GM23248 (cell line): ENCODE measurements around the gene NDUFV3. TPM values are rescaled to one million over a fixed set of nuclear protein-coding genes. Genes with fewer than 3 reads are reported as not detected.

Source experiments
- DNase-seq: peaks from one replicate; pipeline ENCODE4 v3.0.0-alpha.2; 2015
- H2AFZ ChIP-seq: fragments of 200-600 bp; sonication (generic); 2 replicates; pipeline ENCODE4 v1.6.1; 2016; ENCODE audit warnings: antibody characterized with exemption
- H3F3A ChIP-seq: fragments of 200-600 bp; sonication (generic); 2 replicates; pipeline ENCODE4 v1.6.1; 2016; ENCODE audit warnings: mild to moderate bottlenecking, antibody characterized with exemption, mixed run types; ENCODE audit not compliant: insufficient read depth
- H3K27ac ChIP-seq: fragments of 200-600 bp; sonication (generic); 2 replicates; pipeline ENCODE4 v1.5.1; 2016; ENCODE audit warnings: mild to moderate bottlenecking
- H3K27me3 ChIP-seq: fragments of 200-600 bp; sonication (generic); replicated peaks from 2 replicates; pipeline ENCODE4 v1.6.1; 2016; ENCODE audit warnings: mild to moderate bottlenecking; ENCODE audit not compliant: insufficient read depth
- H3K36me3 ChIP-seq: fragments of 200-600 bp; sonication (generic); 2 replicates; pipeline ENCODE4 v1.6.1; 2016; ENCODE audit warnings: low read depth, mild to moderate bottlenecking
- H3K4me1 ChIP-seq: fragments of 200-600 bp; sonication (generic); 2 replicates; pipeline ENCODE4 v1.6.1; 2016; ENCODE audit warnings: mild to moderate bottlenecking; ENCODE audit not compliant: insufficient read depth
- H3K4me2 ChIP-seq: fragments of 200-600 bp; sonication (generic); one replicate; pipeline ENCODE4 v1.6.1; 2016; ENCODE audit warnings: mild to moderate bottlenecking; ENCODE audit not compliant: unreplicated experiment
- H3K4me3 ChIP-seq: fragments of 200-600 bp; sonication (generic); 2 replicates; pipeline ENCODE4 v1.5.1; 2016; ENCODE audit warnings: mild to moderate bottlenecking
- H3K79me2 ChIP-seq: fragments of 200-600 bp; sonication (generic); 2 replicates; pipeline ENCODE4 v1.6.1; 2016; ENCODE audit warnings: mild to moderate bottlenecking; ENCODE audit not compliant: insufficient read depth
- H3K9ac ChIP-seq: fragments of 200-600 bp; sonication (generic); 2 replicates; pipeline ENCODE4 v1.6.1; 2016; ENCODE audit warnings: mild to moderate bottlenecking
- H3K9me2 ChIP-seq: fragments of 200-600 bp; sonication (generic); 2 replicates; pipeline ENCODE4 v1.6.1; 2016; ENCODE audit warnings: mixed run types, mild to moderate bottlenecking, moderate library complexity; ENCODE audit not compliant: insufficient read depth
- H3K9me3 ChIP-seq: fragments of 200-600 bp; sonication (generic); one replicate; pipeline ENCODE4 v1.6.1; 2017; ENCODE audit warnings: low read depth
- H4K20me1 ChIP-seq: fragments of 200-600 bp; sonication (generic); 2 replicates; pipeline ENCODE4 v1.6.0; 2016; ENCODE audit not compliant: insufficient read depth
- EZH2 ChIP-seq: fragments of 200-600 bp; sonication (generic); IDR thresholded peaks from 2 replicates; pipeline ENCODE4 v1.6.1; 2018; ENCODE audit warnings: antibody characterized with exemption, mild to moderate bottlenecking; ENCODE audit not compliant: insufficient read depth, poor library complexity, severe bottlenecking
- EZH2phosphoT487 ChIP-seq: fragments of 200-600 bp; sonication (generic); IDR thresholded peaks from 2 replicates; pipeline ENCODE4 v1.6.1; 2018; ENCODE audit warnings: antibody characterized with exemption, moderate library complexity, mild to moderate bottlenecking, low read depth; ENCODE audit not compliant: insufficient read depth
- WGBS, 2 experiments: methylation state at CpG; one replicate each; pipeline ENCODE4 v1.1.6; 2015 to 2017; ENCODE audit warnings: low lambda C conversion rate in 2 of 2, low coverage in 1 of 2; ENCODE audit errors: missing lambda C conversion rate in 2 of 2; 5-methylcytosine and 5-hydroxymethylcytosine counted together
- in situ Hi-C: fragments of 300-500 bp; cut with MboI; formaldehyde crosslinking; loops from 2 replicates; pipeline ENCODE4 v1.15.0; 2020
- polyA plus RNA-seq: library from polyadenylated mRNA; unstranded; fragments of >200 nt; fragmentation: Nextera tagmentation; extraction: Ambion mirVana; gene quantifications from 2 replicates; pipeline ENCODE4 v1.2.1, GENCODE V29; 2016
- total RNA-seq: library from RNA; depleted of rRNA; stranded (reverse); fragments of >200 nt; shearing (Covaris generic); gene quantifications from 2 replicates; pipeline ENCODE4 v1.2.3, GENCODE V29; 2014

Gene NDUFV3
- total and polyA plus RNA-seq, 2 experiments from 2014 or later, result 46.8 to 56.8 TPM

DNA sequence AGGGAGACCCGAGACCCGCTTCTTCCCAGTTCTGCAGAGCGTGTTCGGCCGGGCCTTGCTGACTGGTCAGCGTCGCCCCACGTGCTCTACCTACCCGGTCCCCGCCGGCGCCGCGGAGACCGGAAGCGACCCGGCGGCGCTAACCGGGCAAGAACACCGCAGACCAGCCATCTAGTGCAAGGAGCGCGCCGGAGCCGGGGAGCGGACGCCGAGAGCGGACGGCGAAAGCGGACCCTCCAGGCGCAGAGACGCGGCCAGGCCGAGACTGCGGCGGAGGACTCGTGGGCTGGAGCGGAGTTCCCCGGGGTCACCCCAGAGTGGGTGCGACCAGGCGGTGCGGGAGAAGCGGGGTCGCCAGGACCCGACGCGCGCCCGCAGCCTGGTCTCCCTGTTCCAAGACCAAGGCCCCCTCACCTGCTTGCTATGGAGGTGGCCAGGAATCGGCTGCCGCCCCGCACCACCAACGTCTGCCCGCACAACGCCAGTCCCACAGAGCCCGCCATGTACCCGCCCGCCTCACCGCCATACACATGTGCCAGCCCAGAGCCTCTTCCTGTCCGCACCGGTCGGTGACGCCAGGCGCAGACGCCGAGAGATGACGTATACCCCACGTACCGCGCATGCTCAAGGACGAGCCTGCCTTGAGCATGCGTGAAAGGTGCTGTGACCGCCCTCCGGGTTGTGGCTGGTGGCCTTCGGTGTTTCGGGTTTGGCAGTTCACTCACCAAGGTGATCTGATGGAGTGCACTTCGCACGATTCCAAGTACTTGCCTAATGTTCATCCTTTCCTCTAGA is 13.9 kb upstream of the NDUFV3 start, which contains the start of gene WDR4:
TSS of gene WDR4 (minus strand) at position 547 of the 795 bp plus-strand sequence. CDS start at position 503, 44 bp downstream.
- Histone ChIP-seq H3K4me2 (peak within 1 kb of the TSS; percentile 97), H4K20me1 (no peaks in the 10 kb centered on the region), H3K27me3 (no peaks in the 10 kb centered on the region), H3K9me2 (no peaks in the 10 kb centered on the region), H3K4me3 (peak within 1 kb of the TSS; percentile 97), H3F3A (peaks cover 8% of the 10 kb centered on the region), H3K79me2 (peaks cover 55% of the 10 kb centered on the region), H3K36me3 (peaks cover 6% of the 10 kb centered on the region; the same call in 1 of the 2 replicates), H3K4me1 (peaks cover 5% of the 10 kb centered on the region), H2AFZ (peak within 1 kb of the TSS; percentile 99), H3K9ac (peak within 1 kb of the TSS; percentile 95), H3K27ac (peak within 1 kb of the TSS; percentile 84), H3K9me3 (no peaks in the 10 kb centered on the region)
- TF ChIP-seq EZH2phosphoT487, result no peak
- TF ChIP-seq EZH2, result no peak
- in situ Hi-C loops, result no loop called here
- DNase-seq, result peak; percentile 98
- WGBS, 2 experiments, result 1% methylated on average over 76 to 77 of the region's 80 CpGs

DNA sequence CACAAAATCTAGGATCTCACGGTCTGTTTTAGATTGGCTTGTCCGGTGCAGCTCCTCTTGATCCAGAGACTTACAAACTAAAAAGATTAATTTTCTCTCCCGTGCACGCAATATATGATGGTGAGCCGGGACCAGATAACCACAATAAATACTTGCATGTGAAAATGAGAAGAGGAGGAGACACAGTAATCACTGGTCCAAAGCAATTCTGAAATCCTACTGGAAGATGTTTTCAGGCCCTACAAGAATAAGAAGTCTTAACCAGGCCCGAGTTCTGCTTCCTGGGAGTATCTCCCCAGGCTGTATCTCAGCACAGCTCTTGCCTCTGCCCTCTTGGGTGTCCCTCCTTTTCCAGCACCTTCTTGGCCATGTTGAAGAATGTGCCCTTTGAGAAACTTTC is 12.8 kb upstream of the NDUFV3 start:
- H3K4me1 ChIP-seq, result peaks cover 5% of the 10 kb centered on the region
- peak overlapping the region; percentile 99 for H2AFZ ChIP-seq
- no peaks in the 10 kb centered on the region for H3K9me2 ChIP-seq
- 87 to 90% methylated on average over 6 of the region's 6 CpGs for WGBS, 2 experiments
- in situ Hi-C loops, result no loop called here
- no peaks in the 10 kb centered on the region for H3K9me3 ChIP-seq
- peak; percentile 10 for DNase-seq
- peaks cover 8% of the 10 kb centered on the region for H3F3A ChIP-seq
- peaks cover under 1% of the 10 kb centered on the region; the same call in 1 of the 2 replicates for H3K36me3 ChIP-seq
- peak overlapping the region; percentile 84 for H3K27ac ChIP-seq
- H4K20me1 ChIP-seq, result no peaks in the 10 kb centered on the region
- H3K4me2 ChIP-seq, result peak overlapping the region; percentile 97
- TF ChIP-seq EZH2 (no peak), EZH2phosphoT487 (no peak)
- H3K79me2 ChIP-seq, result peaks cover 50% of the 10 kb centered on the region
- H3K4me3 ChIP-seq, result peak overlapping the region; percentile 97
- peak overlapping the region; percentile 95 for H3K9ac ChIP-seq
- no peaks in the 10 kb centered on the region for H3K27me3 ChIP-seq

DNA sequence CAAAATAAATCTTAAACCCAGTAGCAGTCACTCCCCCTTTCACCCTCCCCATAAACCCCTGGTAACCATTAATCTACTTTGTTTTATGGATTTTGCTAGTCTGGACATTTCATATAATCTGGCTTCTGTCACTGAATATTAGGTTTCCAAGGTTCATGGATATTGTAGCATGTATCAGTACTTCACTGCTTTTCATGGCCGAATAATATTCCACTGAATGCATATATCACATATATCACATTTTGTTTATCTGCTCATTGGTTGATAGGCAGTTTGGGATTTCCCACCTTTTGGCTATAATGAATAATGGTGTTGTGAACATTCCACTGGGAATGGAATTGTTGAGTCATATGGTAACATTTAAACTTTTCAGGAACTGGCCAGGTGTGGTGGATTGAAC is 9.2 kb upstream of the NDUFV3 start:
- H3K9me2 ChIP-seq, result no peaks in the 10 kb centered on the region
- H2AFZ ChIP-seq, result no peak overlapping the region
- peaks cover 16% of the 10 kb centered on the region for H3K79me2 ChIP-seq
- H3K27me3 ChIP-seq, result no peaks in the 10 kb centered on the region
- no peak for TF ChIP-seq EZH2phosphoT487
- no peak for TF ChIP-seq EZH2
- in situ Hi-C loops, result no loop called here
- H3K27ac ChIP-seq, result no peak overlapping the region
- no peak overlapping the region for H3K4me3 ChIP-seq
- H4K20me1 ChIP-seq, result no peaks in the 10 kb centered on the region
- H3F3A ChIP-seq, result no peaks in the 10 kb centered on the region
- H3K9ac ChIP-seq, result no peak overlapping the region
- H3K4me1 ChIP-seq, result no peaks in the 10 kb centered on the region
- H3K9me3 ChIP-seq, result no peaks in the 10 kb centered on the region
- H3K36me3 ChIP-seq, result no peaks in the 10 kb centered on the region
- 50 to 53% methylated on average over 1 of the region's 1 CpG for WGBS, 2 experiments
- DNase-seq, result no peak
- no peak overlapping the region for H3K4me2 ChIP-seq

DNA sequence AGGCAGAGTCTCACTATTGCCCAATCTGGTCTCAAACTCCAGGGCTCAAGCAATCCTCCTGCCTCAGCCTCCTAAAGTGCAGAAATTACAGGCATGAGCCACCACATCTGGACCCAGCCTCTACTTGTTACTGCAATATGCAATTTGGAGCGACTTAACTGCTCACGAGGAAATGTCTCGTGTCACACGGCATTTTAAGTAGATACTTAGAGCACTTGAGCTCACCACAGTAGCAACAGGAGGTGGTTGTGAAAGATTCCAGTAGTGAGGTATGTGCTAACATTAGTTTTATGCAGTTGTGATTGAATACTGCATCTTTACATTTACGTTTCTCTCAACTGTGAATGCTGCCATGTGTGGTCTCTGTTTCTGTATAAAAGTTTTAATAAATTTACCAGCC is 5.8 kb upstream of the NDUFV3 start:
- in situ Hi-C loops, result no loop called here
- 88 to 95% methylated on average over 5 of the region's 5 CpGs for WGBS, 2 experiments
- Histone ChIP-seq H3K4me3 (no peak overlapping the region), H3K27ac (no peak overlapping the region), H2AFZ (no peak overlapping the region), H3K4me2 (no peak overlapping the region), H3K79me2 (no peaks in the 10 kb centered on the region), H3K36me3 (no peaks in the 10 kb centered on the region), H3K9me3 (no peaks in the 10 kb centered on the region), H4K20me1 (no peaks in the 10 kb centered on the region), H3K9me2 (no peaks in the 10 kb centered on the region), H3K27me3 (no peaks in the 10 kb centered on the region), H3F3A (0 out of 2 replicates have a peak, but pooled peaks cover 2% of the 10 kb centered on the region), H3K4me1 (peaks cover 1% of the 10 kb centered on the region; the same call in 1 of the 2 replicates), H3K9ac (no peak overlapping the region)
- no peak for TF ChIP-seq EZH2phosphoT487
- no peak for DNase-seq
